HepG2 (cell line): ENCODE data around the gene ANTXR1. TPM values are rescaled to one million over a fixed set of nuclear protein-coding genes. Genes with fewer than 3 reads are reported as not detected.

ENCODE experiments used
- AHDC1 ChIP-seq: sonication (generic); formaldehyde crosslinking; IDR thresholded peaks from 2 replicates; pipeline ENCODE4 v1.5.1; 2020; ENCODE audit warnings: mild to moderate bottlenecking, missing genetic modification reagents, borderline replicate concordance
- ARNT ChIP-seq: fragments of 450-650 bp; IDR thresholded peaks from 2 replicates; pipeline ENCODE4 v1.6.1; 2017
- FOSL2 ChIP-seq: sonication (generic); formaldehyde crosslinking; IDR thresholded peaks from 2 replicates; pipeline ENCODE4 v1.4.0; 2020; ENCODE audit warnings: missing genetic modification reagents
- KAT8 ChIP-seq: IDR thresholded peaks from 2 replicates; pipeline ENCODE4 v1.6.1; 2016; ENCODE audit warnings: missing genetic modification reagents, missing compliant biosample characterization
- MAZ ChIP-seq, 2 experiments: sonication (generic) in 1 of 2; formaldehyde crosslinking in 1 of 2; IDR thresholded peaks; 2 replicates each; pipeline versions ENCODE4 v1.5.0 to v1.6.1; 2012 to 2020; ENCODE audit warnings: low read depth in 2 of 2, mild to moderate bottlenecking in 2 of 2, borderline replicate concordance in 1 of 2, improper control_type of control experiment in 1 of 2, low read length in 1 of 2, missing genetic modification reagents in 1 of 2, moderate library complexity in 1 of 2
- NCOA2 ChIP-seq: sonication (generic); formaldehyde crosslinking; IDR thresholded peaks from 2 replicates; pipeline ENCODE4 v1.8.0; 2022; ENCODE audit warnings: inconsistent platforms
- PAF1 ChIP-seq: IDR thresholded peaks from 2 replicates; pipeline ENCODE4 v1.6.1; 2016; ENCODE audit warnings: missing genetic modification reagents, missing compliant biosample characterization
- PAX8 ChIP-seq: sonication (generic); formaldehyde crosslinking; IDR thresholded peaks from 2 replicates; pipeline ENCODE4 v1.8.0; 2022; ENCODE audit warnings: mild to moderate bottlenecking, missing genetic modification reagents, borderline replicate concordance
- polyA plus RNA-seq, 8 experiments: library from polyadenylated mRNA; depleted of rRNA in 3 of 8; stranded (reverse) in 7 of 8; unstranded in 1 of 8; fragments of >200 nt; fragmentation: Illumina TruSeq in 4 of 8; extraction: Trizol in 4 of 8; gene quantifications; 2 replicates each; pipeline versions ENCODE4 v1.2.1 to v1.2.3, GENCODE V29; 2011 to 2016; ENCODE audit warnings: low read depth in 4 of 8, missing spikeins in 1 of 8, mixed read lengths in 1 of 8; ENCODE audit not compliant: insufficient read depth in 1 of 8
- total RNA-seq, 5 experiments: library from RNA; depleted of rRNA; stranded (reverse); fragments of >200 nt; fragmentation: Illumina TruSeq; extraction: Trizol; gene quantifications; 2 replicates each; pipeline ENCODE4 v1.2.3, GENCODE V29; 2016; ENCODE audit warnings: low read depth in 1 of 5
- TF ChIP-seq, protein P1 (sequence below): sonication (generic); formaldehyde crosslinking; IDR thresholded peaks from 2 replicates; pipeline ENCODE4 v1.8.0; 2022; ENCODE audit warnings: mild to moderate bottlenecking, missing genetic modification reagents, borderline replicate concordance
- TF ChIP-seq, protein P2 (sequence below): sonication (generic); formaldehyde crosslinking; IDR thresholded peaks from one replicate; pipeline ENCODE4 v1.5.1; 2020; ENCODE audit warnings: mild to moderate bottlenecking, missing genetic modification reagents; ENCODE audit errors: not compliant biosample characterization

The ANTXR1 gene
- total and polyA plus RNA-seq, 2 of the 13 experiments (the other 11 are each of a cell fraction or from before 2014, with no cell fraction given) = 4.5 to 12.7 TPM

DNA sequence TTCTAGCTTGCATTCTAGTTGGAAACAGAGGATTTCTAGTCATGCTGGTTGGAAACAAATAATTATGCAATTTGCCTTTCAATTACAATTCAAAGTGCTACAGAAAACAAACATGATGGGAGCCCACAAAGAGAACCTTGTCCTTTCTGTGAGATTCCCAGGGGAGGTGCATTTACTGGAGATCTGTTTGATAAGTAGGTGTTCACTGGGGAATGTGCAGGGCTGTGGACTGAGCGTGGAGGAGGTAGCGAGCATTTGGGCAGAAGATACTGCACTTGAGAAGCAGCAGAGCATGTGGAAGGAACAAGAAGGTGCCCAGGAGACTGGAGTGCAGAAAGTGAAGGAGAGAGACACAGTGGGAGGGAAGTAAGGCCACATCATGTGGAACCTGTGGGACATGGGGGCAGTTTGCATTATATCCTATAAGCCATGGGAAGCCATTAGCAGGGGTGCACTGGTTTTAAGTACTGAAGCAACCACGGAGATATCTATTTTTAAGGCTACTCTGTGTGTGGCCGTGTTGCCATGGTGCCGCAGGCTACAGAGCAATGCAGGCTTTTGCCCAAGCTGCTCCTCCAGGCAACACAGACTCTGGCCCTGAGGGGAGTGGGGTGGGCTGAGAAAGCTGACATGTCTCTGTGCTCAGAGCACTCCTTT is 154.0 kb downstream of the ANTXR1 start (continued):
- TF ChIP-seq AHDC1 = peak; percentile 93
- peak; percentile 71 for TF ChIP-seq KAT8 (CRISPR knock-in tag)
- TF ChIP-seq MAZ (IDR thresholded peaks at IDR 0.05; ENCODE audit: borderline replicate concordance, low read depth, low read length) = 0 out of 2 replicates have a peak, but pooled peaks have one; percentile 17
- no peak for TF ChIP-seq MAZ (CRISPR knock-in tag; IDR thresholded peaks at IDR 0.05; ENCODE audit: low read depth)
- TF ChIP-seq, protein P1, sequence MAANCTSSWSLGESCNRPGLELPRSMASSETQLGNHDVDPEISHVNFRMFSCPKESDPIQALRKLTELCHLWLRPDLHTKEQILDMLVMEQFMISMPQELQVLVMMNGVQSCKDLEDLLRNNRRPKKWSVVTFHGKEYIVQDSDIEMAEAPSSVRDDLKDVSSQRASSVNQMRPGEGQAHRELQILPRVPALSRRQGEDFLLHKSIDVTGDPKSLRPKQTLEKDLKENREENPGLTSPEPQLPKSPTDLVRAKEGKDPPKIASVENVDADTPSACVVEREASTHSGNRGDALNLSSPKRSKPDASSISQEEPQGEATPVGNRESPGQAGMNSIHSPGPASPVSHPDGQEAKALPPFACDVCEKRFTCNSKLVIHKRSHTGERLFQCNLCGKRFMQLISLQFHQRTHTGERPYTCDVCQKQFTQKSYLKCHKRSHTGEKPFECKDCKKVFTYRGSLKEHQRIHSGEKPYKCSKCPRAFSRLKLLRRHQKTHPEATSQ (CRISPR knock-in tag) = peak; percentile 29; the same call in 1 of the 2 replicates
- no peak for TF ChIP-seq PAF1 (CRISPR knock-in tag)
- TF ChIP-seq FOSL2 (CRISPR knock-in tag) = peak; percentile 52; the same call in 1 of the 2 replicates
- TF ChIP-seq, protein P2, sequence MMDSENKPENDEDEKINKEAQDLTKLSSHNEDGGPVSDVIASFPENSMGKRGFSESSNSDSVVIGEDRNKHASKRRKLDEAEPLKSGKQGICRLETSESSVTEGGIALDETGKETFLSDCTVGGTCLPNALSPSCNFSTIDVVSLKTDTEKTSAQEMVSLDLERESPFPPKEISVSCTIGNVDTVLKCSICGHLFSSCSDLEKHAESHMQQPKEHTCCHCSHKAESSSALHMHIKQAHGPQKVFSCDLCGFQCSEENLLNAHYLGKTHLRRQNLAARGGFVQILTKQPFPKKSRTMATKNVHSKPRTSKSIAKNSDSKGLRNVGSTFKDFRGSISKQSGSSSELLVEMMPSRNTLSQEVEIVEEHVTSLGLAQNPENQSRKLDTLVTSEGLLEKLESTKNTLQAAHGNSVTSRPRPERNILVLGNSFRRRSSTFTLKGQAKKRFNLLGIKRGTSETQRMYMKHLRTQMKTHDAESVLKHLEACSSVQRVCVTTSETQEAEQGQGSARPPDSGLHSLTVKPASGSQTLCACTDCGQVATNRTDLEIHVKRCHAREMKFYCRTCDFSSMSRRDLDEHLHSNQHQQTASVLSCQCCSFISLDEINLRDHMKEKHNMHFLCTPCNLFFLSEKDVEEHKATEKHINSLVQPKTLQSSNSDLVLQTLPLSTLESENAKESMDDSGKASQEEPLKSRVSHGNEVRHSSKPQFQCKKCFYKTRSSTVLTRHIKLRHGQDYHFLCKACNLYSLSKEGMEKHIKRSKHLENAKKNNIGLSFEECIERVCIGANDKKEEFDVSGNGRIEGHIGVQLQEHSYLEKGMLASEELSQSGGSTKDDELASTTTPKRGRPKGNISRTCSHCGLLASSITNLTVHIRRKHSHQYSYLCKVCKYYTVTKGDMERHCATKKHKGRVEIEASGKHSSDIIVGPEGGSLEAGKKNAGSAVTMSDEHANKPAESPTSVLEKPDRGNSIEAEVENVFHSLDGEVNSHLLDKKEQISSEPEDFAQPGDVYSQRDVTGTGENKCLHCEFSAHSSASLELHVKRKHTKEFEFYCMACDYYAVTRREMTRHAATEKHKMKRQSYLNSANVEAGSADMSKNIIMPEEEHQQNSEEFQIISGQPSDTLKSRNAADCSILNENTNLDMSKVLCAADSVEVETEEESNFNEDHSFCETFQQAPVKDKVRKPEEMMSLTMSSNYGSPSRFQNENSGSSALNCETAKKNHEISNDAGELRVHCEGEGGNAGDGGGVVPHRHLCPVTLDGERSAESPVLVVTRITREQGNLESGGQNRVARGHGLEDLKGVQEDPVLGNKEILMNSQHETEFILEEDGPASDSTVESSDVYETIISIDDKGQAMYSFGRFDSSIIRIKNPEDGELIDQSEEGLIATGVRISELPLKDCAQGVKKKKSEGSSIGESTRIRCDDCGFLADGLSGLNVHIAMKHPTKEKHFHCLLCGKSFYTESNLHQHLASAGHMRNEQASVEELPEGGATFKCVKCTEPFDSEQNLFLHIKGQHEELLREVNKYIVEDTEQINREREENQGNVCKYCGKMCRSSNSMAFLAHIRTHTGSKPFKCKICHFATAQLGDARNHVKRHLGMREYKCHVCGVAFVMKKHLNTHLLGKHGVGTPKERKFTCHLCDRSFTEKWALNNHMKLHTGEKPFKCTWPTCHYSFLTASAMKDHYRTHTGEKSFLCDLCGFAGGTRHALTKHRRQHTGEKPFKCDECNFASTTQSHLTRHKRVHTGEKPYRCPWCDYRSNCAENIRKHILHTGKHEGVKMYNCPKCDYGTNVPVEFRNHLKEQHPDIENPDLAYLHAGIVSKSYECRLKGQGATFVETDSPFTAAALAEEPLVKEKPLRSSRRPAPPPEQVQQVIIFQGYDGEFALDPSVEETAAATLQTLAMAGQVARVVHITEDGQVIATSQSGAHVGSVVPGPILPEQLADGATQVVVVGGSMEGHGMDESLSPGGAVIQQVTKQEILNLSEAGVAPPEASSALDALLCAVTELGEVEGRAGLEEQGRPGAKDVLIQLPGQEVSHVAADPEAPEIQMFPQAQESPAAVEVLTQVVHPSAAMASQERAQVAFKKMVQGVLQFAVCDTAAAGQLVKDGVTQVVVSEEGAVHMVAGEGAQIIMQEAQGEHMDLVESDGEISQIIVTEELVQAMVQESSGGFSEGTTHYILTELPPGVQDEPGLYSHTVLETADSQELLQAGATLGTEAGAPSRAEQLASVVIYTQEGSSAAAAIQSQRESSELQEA (CRISPR knock-in tag) = no peak
- peak; percentile 91 for TF ChIP-seq NCOA2
- TF ChIP-seq PAX8 = no peak
- no peak for TF ChIP-seq ARNT
